ENCODE data around the gene PARN. TPM values are rescaled to one million over a fixed set of nuclear protein-coding genes. Genes with fewer than 3 reads are reported as not detected.

PARN gene
- total RNA-seq, 1 experiment from 2014 or later: 42.5 TPM

GRCh38 chr16:14618566-14618965, 11.5 kb downstream of the PARN start:
- no peak for ATAC-seq
- no peak for DNase-seq (ENCODE audit: low read depth, low spot score)
- no peaks in the 10 kb centered on the region for H4K20me1 ChIP-seq (ENCODE audit: insufficient read depth)
- no peaks in the 10 kb centered on the region for H3K9me3 ChIP-seq (ENCODE audit: control insufficient read depth in 1 of 2, insufficient read depth in 1 of 2, low read depth in 1 of 2, low read length in 2 of 2)
- H3K27ac ChIP-seq (ENCODE audit: low read depth, low read length): no peak overlapping the region
- no peak overlapping the region for H3K4me3 ChIP-seq (replicated peaks in 1 of 2; ENCODE audit: low read depth in 1 of 2, low read length in 2 of 2)
- no peaks in the 10 kb centered on the region for H3K79me2 ChIP-seq (ENCODE audit: insufficient read depth, low read length)
- H3K27me3 ChIP-seq (ENCODE audit: insufficient read depth, low read length): no peaks in the 10 kb centered on the region
- H3K9me2 ChIP-seq (ENCODE audit: insufficient read depth): no peaks in the 10 kb centered on the region
- ChIA-PET RAD21 (ENCODE audit: low non-redundant PET in 1 of 2, low total read pairs in 2 of 2, uncharacterized antibody in 2 of 2, unreplicated experiment in 2 of 2) (no interaction called here), CTCF (no interaction called here), POLR2A (no interaction called here)
- intact Hi-C loops (cut with micrococcal nuclease): no loop called here
- no peak overlapping the region for H3K4me2 ChIP-seq (ENCODE audit: low read length)
- no peak overlapping the region for H3K9ac ChIP-seq (ENCODE audit: low read length)
- no TSS peak for BruUV-seq (replicated peaks)
- no peaks in the 10 kb centered on the region for H3K4me1 ChIP-seq (ENCODE audit: control insufficient read depth in 1 of 2, insufficient read depth in 2 of 2, low read length in 2 of 2)
- no peak overlapping the region for H2AFZ ChIP-seq (ENCODE audit: low read depth, low read length, poor library complexity, severe bottlenecking)
- H3K36me3 ChIP-seq (ENCODE audit: control insufficient read depth in 1 of 2, insufficient read depth in 2 of 2, low read length in 2 of 2): peaks cover 12 to 20% of the 10 kb centered on the region in 2 experiments; a peak in 3 of 4 replicates
- TF ChIP-seq ZFX (IDR thresholded peaks at IDR 0.05): no peak
- TF ChIP-seq EGR1 (IDR thresholded peaks at IDR 0.05; ENCODE audit: low read depth): no peak

- Histone ChIP-seq H3K27ac (ENCODE audit: low read depth, low read length) (no peak overlapping the region), H3K9ac (ENCODE audit: low read length) (no peak overlapping the region), H4K20me1 (ENCODE audit: insufficient read depth) (no peaks in the 10 kb centered on the region), H3K27me3 (ENCODE audit: insufficient read depth, low read length) (no peaks in the 10 kb centered on the region), H2AFZ (ENCODE audit: low read depth, low read length, poor library complexity, severe bottlenecking) (no peak overlapping the region), H3K4me2 (ENCODE audit: low read length) (no peak overlapping the region), H3K79me2 (ENCODE audit: insufficient read depth, low read length) (no peaks in the 10 kb centered on the region), H3K9me3 (ENCODE audit: control insufficient read depth in 1 of 2, insufficient read depth in 1 of 2, low read depth in 1 of 2, low read length in 2 of 2) (no peaks in the 10 kb centered on the region), H3K4me3 (replicated peaks in 1 of 2; ENCODE audit: low read depth in 1 of 2, low read length in 2 of 2) (no peak overlapping the region), H3K9me2 (ENCODE audit: insufficient read depth) (no peaks in the 10 kb centered on the region), H3K4me1 (ENCODE audit: control insufficient read depth in 1 of 2, insufficient read depth in 2 of 2, low read length in 2 of 2) (no peaks in the 10 kb centered on the region), H3K36me3 (ENCODE audit: control insufficient read depth in 1 of 2, insufficient read depth in 2 of 2, low read length in 2 of 2) (peaks cover 9 to 22% of the 10 kb centered on the region in 2 experiments; a peak in 3 of 4 replicates)
- BruUV-seq (replicated peaks): no TSS peak
- intact Hi-C loops (cut with micrococcal nuclease): no loop called here
- TF ChIP-seq, protein P1, sequence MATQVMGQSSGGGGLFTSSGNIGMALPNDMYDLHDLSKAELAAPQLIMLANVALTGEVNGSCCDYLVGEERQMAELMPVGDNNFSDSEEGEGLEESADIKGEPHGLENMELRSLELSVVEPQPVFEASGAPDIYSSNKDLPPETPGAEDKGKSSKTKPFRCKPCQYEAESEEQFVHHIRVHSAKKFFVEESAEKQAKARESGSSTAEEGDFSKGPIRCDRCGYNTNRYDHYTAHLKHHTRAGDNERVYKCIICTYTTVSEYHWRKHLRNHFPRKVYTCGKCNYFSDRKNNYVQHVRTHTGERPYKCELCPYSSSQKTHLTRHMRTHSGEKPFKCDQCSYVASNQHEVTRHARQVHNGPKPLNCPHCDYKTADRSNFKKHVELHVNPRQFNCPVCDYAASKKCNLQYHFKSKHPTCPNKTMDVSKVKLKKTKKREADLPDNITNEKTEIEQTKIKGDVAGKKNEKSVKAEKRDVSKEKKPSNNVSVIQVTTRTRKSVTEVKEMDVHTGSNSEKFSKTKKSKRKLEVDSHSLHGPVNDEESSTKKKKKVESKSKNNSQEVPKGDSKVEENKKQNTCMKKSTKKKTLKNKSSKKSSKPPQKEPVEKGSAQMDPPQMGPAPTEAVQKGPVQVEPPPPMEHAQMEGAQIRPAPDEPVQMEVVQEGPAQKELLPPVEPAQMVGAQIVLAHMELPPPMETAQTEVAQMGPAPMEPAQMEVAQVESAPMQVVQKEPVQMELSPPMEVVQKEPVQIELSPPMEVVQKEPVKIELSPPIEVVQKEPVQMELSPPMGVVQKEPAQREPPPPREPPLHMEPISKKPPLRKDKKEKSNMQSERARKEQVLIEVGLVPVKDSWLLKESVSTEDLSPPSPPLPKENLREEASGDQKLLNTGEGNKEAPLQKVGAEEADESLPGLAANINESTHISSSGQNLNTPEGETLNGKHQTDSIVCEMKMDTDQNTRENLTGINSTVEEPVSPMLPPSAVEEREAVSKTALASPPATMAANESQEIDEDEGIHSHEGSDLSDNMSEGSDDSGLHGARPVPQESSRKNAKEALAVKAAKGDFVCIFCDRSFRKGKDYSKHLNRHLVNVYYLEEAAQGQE (IDR thresholded peaks at IDR 0.05; ENCODE audit: low read depth): no peak
- TF ChIP-seq RAD21 (IDR thresholded peaks at IDR 0.05; ENCODE audit: low read depth) (no peak), POLR2AphosphoS5 (IDR thresholded peaks at IDR 0.05; ENCODE audit: low read depth, low read length) (no peak), CEBPB (IDR thresholded peaks at IDR 0.05; ENCODE audit: low read depth) (no peak), TCF7L2 (IDR thresholded peaks at IDR 0.05; ENCODE audit: borderline replicate concordance, extremely low read depth, insufficient read depth, insufficient read length) (no peak), SRF (IDR thresholded peaks at IDR 0.05; ENCODE audit: low read depth) (no peak), POLR2A (IDR thresholded peaks at IDR 0.05; ENCODE audit: borderline replicate concordance, extremely low read depth, insufficient read depth, insufficient read length) (no peak), EGR1 (IDR thresholded peaks at IDR 0.05; ENCODE audit: low read depth) (no peak), MAX (IDR thresholded peaks at IDR 0.05) (no peak), ZFX (IDR thresholded peaks at IDR 0.05) (no peak), EZH2phosphoT487 (IDR thresholded peaks at IDR 0.05; ENCODE audit: borderline replicate concordance) (no peak), EZH2 (IDR thresholded peaks at IDR 0.05) (no peak), CBX3 (IDR thresholded peaks at IDR 0.05; ENCODE audit: low read depth) (no peak), SP1 (IDR thresholded peaks at IDR 0.05; ENCODE audit: low read depth) (no peak)
- TF ChIP-seq, protein P2, sequence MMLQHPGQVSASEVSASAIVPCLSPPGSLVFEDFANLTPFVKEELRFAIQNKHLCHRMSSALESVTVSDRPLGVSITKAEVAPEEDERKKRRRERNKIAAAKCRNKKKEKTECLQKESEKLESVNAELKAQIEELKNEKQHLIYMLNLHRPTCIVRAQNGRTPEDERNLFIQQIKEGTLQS (IDR thresholded peaks at IDR 0.05): no peak
- POLR2A ChIA-PET: no interaction called here
- RAD21 ChIA-PET (ENCODE audit: low non-redundant PET in 1 of 2, low total read pairs in 2 of 2, uncharacterized antibody in 2 of 2, unreplicated experiment in 2 of 2): no interaction called here
- CTCF ChIA-PET: no interaction called here
- no peak for DNase-seq (ENCODE audit: low read depth, low spot score)
- ATAC-seq: no peak
Observed at GRCh38 chr16:14616280-14616679, 13.8 kb downstream of the PARN start.
